ENCODE data around the gene GRB7.
"Not testable (repeated sequence)": the region's sequence is repeated elsewhere in the genome, so short reads cannot be mapped to it uniquely, and the experiment has no call there.

Gene GRB7

GRCh38 chr17:39709319-39709997 is 28.3 kb upstream of the GRB7 start:
- FAIRE-seq (no peak), DNase-seq (ENCODE audit: insufficient read length, low spot score) (no peak)

- DNase-seq (ENCODE audit: insufficient read length, low spot score) (no peak), FAIRE-seq (no peak)
Measured at GRCh38 chr17:39709998-39710964, 27.5 kb upstream of the GRB7 start.

- FAIRE-seq; DNase-seq (ENCODE audit: insufficient read length, low spot score): not testable (repeated sequence)
Measured at GRCh38 chr17:39711071-39711470, 26.7 kb upstream of the GRB7 start.

GRCh38 chr17:39711851-39712250 is 25.9 kb upstream of the GRB7 start:
- DNase-seq (ENCODE audit: insufficient read length, low spot score) (no peak), FAIRE-seq (no peak)

- DNase-seq (ENCODE audit: insufficient read length, low spot score) = no peak
- FAIRE-seq = no peak
Measured at GRCh38 chr17:39714234-39714633, 23.5 kb upstream of the GRB7 start.

- FAIRE-seq (no peak), DNase-seq (ENCODE audit: insufficient read length, low spot score) (no peak)
Measured at GRCh38 chr17:39715375-39716072, 22.2 kb upstream of the GRB7 start.

- DNase-seq (ENCODE audit: insufficient read length, low spot score) (no peak), FAIRE-seq (no peak)
Measured at GRCh38 chr17:39716073-39716818, 21.5 kb upstream of the GRB7 start.

- FAIRE-seq (no peak), DNase-seq (ENCODE audit: insufficient read length, low spot score) (no peak)
Measured at GRCh38 chr17:39716879-39717536, 20.7 kb upstream of the GRB7 start.

- DNase-seq (ENCODE audit: insufficient read length, low spot score) = no peak
- no peak for FAIRE-seq
Measured at GRCh38 chr17:39717660-39718059, 20.1 kb upstream of the GRB7 start.

- DNase-seq (ENCODE audit: insufficient read length, low spot score) (no peak), FAIRE-seq (no peak)
Measured at GRCh38 chr17:39719563-39720355, 18.0 kb upstream of the GRB7 start.

GRCh38 chr17:39722104-39722503 is 15.6 kb upstream of the GRB7 start:
- no peak for FAIRE-seq
- no peak for DNase-seq (ENCODE audit: insufficient read length, low spot score)

- DNase-seq (ENCODE audit: insufficient read length, low spot score) = no peak
- FAIRE-seq = no peak
Measured at GRCh38 chr17:39722965-39723848, 14.5 kb upstream of the GRB7 start.

GRCh38 chr17:39724731-39725130 is 13.0 kb upstream of the GRB7 start:
- FAIRE-seq = no peak

GRCh38 chr17:39725923-39726322 is 11.8 kb upstream of the GRB7 start:
- DNase-seq (ENCODE audit: insufficient read length, low spot score); FAIRE-seq: not testable (repeated sequence)

More at GRCh38 chr17:39724731-39725130, 13.0 kb upstream of the GRB7 start:
- DNase-seq (ENCODE audit: insufficient read length, low spot score) = no peak

- no peak for DNase-seq (ENCODE audit: insufficient read length, low spot score)
Measured at GRCh38 chr17:39726617-39727016, 11.1 kb upstream of the GRB7 start.

GRCh38 chr17:39727556-39727955 is 10.2 kb upstream of the GRB7 start:
- FAIRE-seq = no peak

More at GRCh38 chr17:39726617-39727016, 11.1 kb upstream of the GRB7 start:
- no peak for FAIRE-seq

GRCh38 chr17:39729280-39729851 is 8.4 kb upstream of the GRB7 start:
- DNase-seq (ENCODE audit: insufficient read length, low spot score) (no peak), FAIRE-seq (no peak)

More at GRCh38 chr17:39727556-39727955, 10.2 kb upstream of the GRB7 start:
- DNase-seq (ENCODE audit: insufficient read length, low spot score) = no peak
